Head of caudate nucleus (tissue), 42 donors: ENCODE data around the gene LSG1.

Source experiments
- DNase-seq, 42 donors: peaks; one replicate each; pipeline versions ENCODE4 v3.0.0 to v3.0.0-alpha.2; 2020 to 2021; ENCODE audit warnings: mixed read lengths in 7 of 42
- intact Hi-C: fragments of 100-400 bp; cut with DNase I; formaldehyde crosslinking; loops from one replicate; pipeline ENCODE4 v1.15.0; 2022

Gene LSG1

DNA sequence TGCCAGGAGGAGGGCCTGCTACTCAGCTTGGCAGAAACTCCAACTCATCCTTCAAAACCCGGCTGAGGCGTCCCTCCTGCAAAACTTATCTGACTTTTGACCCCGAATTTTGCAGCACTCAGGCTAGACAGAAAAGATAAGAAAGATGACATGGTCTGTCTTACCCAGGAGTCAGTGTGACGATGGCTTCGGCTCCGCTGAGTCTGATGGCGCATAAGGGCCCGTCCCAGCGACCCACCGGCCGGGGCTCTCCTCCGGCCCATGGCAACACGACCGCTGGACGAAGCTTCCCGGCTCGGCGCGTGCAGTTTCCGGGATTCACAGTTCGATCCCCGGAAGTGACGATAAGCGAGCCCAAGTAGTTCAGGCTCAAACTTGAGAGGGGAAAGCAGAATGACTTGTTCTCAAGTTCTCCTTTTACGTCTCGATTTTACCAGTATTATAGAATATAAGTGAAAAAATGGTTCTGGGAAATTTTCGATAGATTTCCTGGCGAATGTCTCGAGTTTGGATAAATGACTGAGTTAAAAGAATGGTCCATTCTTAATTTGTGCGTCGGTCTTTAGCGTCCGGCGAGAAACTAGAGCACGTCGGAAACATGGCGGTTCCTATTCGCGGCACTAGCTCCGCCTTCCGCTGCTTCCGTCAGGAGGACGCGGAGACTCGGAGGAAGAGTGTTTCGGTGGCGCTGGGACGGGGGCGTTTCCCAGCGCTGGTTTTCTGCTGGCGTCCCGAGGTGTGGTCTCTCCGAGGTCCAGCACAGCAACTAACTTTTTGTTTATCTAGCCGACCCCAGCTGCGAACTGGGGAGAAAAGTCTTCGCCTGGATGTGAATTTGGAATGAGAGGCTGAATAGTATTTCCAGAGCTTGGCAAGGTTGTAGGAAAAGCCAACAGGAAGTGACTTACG lies at the start of gene LSG1:
LSG1 (minus strand) TSS at position 292 of the 909 bp plus-strand sequence; CDS start at position 263, 29 bp downstream.
- peak; percentile 83 to 97 (median 92) for DNase-seq
- intact Hi-C loops, result loop anchor here (5.0 kb wide), 2 partner anchors 770 to 1080 kb away; partner anchors contain the start of genes ACAP2 and OPA1

DNA sequence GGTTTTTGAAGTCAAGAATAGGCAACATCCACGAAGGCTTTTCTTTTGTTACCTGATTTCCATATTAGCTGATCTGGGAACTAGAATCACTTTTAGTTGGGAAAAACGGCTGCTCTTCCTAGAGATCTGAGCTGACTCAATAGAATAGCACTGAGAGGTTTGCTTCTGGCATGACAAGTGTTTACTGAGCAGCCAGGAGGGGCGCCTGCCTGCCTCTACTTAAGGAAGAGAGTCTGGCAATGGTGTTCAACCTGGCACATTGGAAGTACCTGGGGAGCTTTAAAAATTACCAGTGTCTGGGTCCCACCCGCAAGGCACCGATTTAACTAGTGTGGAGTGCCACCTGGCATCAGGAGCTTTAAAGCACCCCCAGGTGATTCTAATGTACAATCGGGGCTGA lies 48.1 kb upstream of the LSG1 start:
- no peak for DNase-seq
- intact Hi-C loops, result no loop called here

DNA sequence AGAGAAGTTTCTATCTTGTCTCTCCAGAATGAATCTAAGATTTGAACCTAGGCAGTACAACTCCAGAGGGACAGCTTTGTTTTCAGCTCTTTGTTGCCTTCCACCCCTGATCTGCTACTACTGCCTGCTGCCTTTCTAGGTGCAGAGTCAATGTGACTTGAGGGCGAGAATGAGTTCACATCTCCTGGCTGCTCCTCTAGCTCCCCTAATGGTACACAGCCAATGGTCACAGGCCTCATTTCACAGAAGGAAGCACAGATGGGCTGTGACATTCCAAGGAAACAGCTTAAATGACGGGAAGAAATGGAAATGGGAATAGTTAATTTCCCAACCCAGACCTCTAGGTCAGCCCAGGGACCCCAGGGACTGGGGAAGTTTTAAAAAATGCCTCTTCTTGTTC lies 46.1 kb upstream of the LSG1 start:
- DNase-seq, result no peak
- intact Hi-C loops, result no loop called here

DNA sequence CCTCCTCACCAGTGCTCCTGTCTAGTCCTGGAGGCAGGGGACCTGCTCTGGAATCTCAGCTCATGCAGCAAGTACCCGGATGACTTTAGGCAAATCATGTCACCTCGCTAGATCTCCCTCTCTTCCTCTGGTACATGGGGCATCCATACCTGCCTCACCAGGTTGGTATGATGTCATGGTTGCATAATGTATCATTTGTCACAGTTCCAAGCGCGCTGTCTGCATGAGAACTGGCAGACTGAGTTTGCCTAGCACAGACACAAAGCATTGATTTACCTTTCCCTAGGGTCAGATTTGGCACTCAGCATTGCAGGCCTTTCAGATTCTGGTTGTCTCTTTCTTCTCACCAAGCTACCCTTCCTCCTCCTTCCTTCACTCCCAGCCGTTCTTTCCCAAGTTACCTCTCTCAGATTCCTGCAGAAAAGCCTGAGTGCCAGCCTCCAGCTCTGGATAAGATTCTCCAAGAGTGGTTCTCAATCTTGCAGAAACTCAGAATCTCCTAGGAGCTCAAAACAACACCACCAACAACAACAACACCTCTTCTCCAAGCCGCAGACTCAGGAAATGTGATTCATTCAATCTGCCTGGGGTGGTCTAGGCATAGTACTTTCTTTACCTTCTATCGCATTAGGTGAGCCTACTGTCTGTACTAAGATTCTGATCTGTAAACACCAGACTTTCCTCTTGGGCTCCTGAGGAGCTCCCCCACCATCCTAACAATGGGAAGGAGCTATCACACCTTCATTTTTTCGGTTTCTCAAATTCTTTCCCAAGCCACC lies 43.2 kb upstream of the LSG1 start:
- intact Hi-C loops, result no loop called here
- DNase-seq, result no peak

GRCh38 chr3:194714564-194714963 lies 42.6 kb upstream of the LSG1 start:
- no peak for DNase-seq
- intact Hi-C loops, result no loop called here

DNA sequence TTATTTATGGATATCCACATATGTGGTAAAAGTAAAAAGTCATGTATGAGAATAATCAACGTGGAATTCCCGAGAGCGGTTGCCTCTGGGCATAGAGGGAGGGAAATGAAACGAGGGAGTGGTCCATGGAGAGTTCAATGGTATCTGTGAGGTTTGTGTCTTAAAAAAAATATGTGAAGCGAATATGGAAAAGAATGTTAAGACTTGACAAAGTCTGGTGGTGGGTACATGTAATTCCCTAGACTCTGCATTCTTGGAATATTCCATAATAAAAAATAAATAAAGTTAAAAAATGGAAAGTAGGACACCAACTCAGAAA lies 42.1 kb upstream of the LSG1 start:
- no peak for DNase-seq
- intact Hi-C loops, result no loop called here

DNA sequence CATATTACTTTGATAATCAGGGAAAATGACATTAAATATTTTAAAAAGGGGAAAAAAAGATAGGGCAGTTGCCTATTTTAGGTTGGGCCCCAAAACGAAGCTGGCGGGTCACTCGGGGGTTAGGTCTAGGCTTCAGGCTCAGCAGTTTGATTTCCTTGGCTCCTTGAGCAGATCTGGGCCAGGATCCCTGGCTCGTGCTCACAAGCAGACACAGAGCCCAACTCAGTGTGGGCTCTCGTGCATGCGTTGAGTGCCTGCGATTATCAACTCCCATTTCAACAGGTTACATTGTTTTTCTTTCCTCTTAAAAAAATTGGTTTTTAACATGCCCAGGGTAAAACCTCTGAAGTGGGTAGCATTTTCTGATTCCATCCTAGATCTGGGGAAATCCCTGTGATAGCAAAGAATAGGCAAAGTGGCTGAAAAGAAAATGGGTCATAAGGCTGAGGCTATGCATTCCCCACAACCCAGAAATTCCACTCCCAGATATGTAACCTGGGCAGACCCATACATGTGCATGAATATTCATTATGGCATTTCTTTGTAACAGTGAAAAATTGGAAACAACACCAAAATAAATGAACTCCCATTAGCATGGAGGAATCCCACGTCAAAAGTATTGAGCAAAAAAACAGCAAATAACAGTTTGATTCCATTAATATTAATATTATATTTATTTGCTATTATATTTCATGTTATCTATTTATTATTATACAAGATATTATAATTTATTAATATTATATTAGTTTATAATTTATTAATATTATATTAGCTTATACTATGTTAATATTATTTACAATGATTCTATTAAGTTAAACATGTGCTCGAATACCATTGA lies 41.5 kb upstream of the LSG1 start:
- DNase-seq, result no peak
- intact Hi-C loops, result no loop called here

DNA sequence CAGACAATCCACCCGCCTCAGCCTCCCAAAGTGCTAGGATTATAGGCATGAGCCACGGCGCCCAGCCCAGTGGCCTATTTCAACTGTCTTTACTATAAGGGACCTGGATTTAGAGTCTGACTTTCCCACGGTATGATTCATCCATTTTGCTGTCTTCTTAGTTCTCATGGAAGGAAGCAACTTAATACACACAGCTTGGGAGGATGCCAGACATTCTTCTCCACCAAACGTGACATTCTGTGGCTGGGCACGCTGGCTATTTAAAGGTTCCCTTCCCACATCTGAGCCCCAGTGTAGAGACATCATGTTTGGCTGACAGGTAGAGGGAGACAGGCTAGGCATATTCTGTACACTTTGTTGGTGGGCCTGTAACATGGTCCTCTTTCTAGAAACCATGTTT lies 39.9 kb upstream of the LSG1 start:
- no peak for DNase-seq
- intact Hi-C loops, result no loop called here

DNA sequence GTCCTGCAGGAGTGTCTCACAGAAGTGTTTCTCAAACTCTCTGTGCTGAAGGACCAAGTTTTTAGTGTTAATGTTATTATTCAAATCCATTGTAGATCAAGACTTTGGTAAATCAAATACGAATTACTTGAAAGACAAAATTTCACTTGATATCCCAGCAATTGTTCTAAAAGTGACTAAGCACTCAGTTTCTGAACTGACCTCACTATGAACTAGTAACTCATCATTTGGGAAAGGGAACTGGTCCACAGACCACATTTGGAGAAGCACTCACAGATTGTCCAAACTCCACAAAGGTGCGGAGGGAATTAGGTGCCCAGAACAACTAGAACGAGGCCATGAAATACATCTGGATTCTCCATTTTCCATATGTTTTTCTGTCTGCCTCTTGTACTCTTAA lies 39.3 kb upstream of the LSG1 start:
- intact Hi-C loops, result no loop called here
- DNase-seq, result no peak

DNA sequence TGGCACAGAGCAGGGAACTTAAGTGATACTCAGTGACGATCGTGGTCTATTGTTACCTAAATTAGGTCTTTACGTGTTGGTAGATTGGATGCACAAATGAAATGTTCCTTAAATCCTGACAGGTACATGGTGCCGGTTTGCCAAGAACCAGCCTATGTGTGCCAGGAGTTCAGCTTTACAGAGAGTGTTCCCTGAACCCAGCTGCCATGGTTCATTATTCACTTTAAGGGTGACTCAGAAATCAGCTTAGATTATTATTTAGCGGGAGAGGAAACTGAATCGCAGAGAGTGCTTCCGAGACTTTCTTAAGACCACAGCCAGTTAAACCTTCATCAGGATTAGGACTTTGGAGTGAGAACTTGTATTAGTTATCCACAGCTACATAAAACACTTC lies 35.2 kb upstream of the LSG1 start:
- no peak for DNase-seq
- intact Hi-C loops, result no loop called here

DNA sequence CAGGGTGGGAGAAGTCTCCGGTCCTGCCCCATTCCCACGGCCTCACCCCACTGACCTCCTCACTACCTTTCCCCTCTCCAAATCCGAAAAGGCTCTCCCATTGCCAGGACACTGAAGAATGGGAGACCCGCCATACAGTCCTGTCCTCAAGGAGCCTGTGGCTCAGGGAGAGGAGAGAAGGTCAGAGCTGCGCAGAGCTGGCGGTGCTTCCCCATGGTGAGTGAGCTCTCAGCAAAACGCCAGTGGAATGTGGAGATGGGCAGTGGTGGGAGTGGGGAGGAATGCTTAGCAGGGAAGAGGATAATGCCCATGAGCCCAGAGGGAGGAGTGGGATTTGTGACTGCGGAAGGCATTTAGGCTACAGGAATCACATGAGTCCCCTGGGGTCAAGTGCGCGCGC lies 33.8 kb upstream of the LSG1 start:
- intact Hi-C loops, result no loop called here
- no peak for DNase-seq

GRCh38 chr3:194705227-194705626 lies 33.2 kb upstream of the LSG1 start:
- DNase-seq, result no peak
- intact Hi-C loops, result no loop called here

- DNase-seq, result no peak
- intact Hi-C loops, result no loop called here
Observed at GRCh38 chr3:194702545-194702944, 30.6 kb upstream of the LSG1 start.

DNA sequence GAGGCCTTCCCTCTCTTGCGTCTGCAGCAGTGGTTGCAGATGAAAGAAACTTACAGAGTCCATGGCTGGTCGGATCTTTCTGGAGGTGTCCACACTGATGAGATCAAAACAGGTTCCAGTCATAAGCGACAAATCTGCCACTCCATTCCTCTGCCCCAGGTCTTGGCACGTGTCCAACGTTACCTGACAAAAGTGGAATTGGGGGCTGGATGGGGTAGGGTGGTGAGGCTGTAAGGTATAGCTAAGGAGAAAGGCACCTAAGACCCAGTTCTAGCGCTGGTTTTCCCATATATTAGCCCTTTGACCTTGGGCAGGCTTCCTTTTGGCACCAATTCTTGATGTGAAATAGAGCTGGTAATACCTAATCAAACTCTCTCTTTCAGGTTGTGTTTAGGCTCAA lies 24.7 kb upstream of the LSG1 start:
- intact Hi-C loops, result no loop called here
- no peak for DNase-seq

- intact Hi-C loops, result no loop called here
- DNase-seq, result peak in 2 of 42 donors; percentile 9 to 40
Observed at GRCh38 chr3:194691481-194692283, 19.7 kb upstream of the LSG1 start.

- peak in 19 of 42 donors; percentile 7 to 67 (median 34) for DNase-seq
- intact Hi-C loops, result no loop called here
Observed at GRCh38 chr3:194690501-194691372, 18.7 kb upstream of the LSG1 start.

GRCh38 chr3:194689493-194689944 lies 17.5 kb upstream of the LSG1 start:
- intact Hi-C loops, result loop anchor here (5.0 to 10.0 kb wide), 2 partner anchors 68 to 265 kb away; no protein-coding TSS in a partner anchor
- DNase-seq, result no peak

DNA sequence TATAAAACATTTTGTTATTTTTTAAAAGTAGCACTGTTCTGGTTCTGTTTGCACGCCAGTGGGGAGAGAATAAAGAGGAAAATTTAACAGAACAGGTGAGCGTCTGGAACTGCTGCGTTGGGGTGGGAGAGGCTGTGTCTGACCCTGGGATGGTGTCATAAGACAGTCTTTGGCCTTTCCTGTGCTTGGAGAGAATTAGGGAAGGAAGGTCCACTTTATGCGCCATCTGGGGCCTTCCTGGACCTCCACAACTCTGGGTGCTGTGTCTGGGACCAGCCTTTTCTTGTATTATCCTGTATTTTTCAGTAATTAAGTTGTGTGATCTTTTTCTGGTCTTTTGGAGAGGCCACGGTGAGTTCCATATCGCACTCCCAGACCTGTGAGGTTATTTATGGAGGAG lies 17.0 kb upstream of the LSG1 start:
- DNase-seq, result no peak
- intact Hi-C loops, result loop anchor here (5.0 to 10.0 kb wide), 2 partner anchors 68 to 266 kb away; no protein-coding TSS in a partner anchor
